NCI-H146 treated with DMSO at 0.1 percent for 48 hours (cell line): Measurements from ENCODE around the gene FOXJ3.

Source experiments
- DNase-seq: peaks from one replicate; lab custom pipeline; 2025; ENCODE audit not compliant: unreplicated experiment; lab: John Stamatoyannopoulos, UW

Gene FOXJ3

DNA sequence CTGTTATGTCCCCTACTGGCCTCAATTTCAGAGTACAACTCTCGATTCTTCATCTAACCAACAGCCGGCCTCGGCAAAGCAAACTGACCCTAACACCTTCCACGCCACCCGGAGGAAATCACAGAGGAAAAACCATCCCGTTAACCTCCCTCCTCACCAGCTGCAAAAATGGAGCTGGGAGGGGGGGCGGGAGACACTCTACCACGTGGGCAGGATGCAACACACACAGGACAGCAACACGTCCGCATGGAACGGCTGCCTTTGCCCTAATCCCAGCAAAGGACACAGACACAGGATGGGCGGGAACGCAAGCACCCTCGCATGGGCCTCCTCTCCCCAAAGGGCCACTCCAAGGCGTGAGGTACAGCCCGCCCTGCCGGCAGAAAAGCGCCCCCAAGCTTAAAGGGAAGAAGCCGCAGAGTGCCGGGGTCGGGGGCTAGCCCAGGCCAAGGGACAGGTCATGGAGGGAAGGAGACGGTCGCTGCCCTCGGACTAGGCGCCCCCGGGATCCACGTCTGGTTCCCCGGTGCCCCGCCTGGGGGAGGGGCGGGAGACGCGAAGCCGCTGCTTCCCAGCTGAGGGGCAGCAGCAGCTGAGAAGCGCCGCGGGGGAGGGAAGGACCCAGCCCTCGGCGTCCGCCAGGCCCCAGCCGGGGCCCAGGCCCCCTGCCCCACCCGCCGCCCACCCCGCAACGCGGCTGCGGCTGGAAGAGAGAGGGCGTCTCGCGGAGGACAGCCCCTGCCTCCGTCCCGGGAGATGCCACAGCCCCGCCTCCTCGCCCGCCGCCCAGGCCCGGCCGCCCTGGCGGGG, 590 bp downstream of the FOXJ3 start:
- peak; percentile 12 for DNase-seq

DNA sequence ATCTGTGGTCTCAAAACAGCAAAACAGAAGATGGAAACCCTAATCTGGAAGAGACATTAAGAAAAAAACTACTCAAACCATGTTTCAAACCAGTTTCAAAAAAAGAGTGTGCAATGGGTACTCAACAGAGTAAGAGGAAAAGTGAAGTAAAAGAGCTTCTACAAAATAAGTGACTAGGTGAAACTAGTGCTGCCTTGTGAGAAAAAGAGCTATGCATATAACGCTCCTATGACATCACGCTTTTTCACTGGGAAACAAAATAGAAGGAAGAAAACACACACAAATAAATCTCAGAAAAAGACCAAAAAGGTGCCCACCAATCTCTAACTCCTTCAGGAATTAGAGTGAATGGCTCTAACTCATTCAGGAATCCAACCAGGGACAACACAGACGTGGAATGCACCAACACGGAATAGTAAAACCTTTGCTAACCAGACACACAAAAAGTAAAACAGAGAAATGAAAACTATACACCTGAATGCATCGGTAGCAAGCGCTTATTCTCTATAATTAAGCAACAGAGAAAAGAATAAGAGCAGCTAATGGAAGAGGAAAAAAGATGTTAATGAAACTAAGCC, 1.3 kb downstream of the FOXJ3 start:
- no peak for DNase-seq

DNA sequence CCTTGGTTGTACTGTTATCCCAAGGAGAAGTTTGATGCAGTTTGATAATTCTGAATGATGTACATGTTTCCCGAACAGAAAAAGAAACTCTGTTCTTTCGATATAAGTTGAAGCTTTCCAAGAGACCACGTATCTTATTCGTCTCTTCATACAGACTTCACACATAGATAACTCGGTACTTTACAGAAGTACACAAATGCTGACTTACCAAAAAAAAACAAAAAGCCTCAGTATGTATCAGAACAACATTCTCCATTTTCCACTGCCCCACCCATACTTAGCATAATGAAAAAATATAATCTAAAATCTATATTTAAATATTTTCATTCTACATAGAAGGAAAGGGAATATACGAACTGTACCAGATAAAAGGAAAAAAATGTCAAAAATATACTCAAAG, 2.2 kb downstream of the FOXJ3 start:
- DNase-seq, result no peak

DNA sequence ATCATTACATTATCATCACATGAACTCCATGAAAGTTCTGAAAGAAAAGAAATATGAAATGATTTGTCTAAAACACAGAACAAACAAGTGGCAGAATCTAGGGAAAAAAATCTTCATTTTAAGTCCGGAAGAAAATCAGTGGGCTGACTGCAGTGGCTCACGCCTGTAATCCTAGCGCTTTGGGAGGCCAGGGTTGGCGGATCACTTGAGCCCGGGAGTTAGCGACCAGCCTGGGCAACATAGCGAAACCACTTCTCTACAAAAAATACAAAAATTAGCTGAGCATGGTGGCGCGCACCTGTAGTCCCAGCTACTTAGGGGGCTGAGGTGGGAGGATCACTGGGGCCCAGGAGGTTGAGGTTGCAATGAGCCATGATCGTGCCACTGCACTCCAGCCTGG, 4.8 kb downstream of the FOXJ3 start:
- DNase-seq, result no peak

DNA sequence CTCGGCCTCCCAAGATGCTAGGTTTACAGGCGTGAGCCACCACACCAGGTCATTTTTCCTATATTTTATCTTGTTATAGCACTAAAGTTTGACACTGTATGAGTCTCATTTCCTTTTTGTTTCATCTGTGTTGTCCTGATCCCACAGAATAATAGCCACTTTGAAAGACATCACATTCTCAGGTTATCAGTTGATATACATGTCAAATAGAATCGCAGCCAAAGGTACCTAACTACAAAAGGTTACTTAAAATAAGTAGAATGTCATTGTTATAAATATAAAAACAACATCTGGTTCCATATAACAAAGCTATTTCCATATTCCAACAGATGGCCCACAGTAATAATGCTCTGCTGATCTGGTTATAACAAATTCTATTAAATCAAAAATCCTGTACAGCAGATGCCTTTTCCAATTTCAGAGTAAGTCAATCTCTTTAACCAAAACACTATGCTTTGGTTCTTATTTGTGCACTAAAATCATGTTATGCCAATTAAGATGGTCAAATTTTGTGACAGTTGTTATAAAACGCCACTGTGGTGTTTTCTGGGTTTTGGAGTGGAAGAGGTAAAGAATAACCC, 6.0 kb downstream of the FOXJ3 start:
- DNase-seq, result no peak

DNA sequence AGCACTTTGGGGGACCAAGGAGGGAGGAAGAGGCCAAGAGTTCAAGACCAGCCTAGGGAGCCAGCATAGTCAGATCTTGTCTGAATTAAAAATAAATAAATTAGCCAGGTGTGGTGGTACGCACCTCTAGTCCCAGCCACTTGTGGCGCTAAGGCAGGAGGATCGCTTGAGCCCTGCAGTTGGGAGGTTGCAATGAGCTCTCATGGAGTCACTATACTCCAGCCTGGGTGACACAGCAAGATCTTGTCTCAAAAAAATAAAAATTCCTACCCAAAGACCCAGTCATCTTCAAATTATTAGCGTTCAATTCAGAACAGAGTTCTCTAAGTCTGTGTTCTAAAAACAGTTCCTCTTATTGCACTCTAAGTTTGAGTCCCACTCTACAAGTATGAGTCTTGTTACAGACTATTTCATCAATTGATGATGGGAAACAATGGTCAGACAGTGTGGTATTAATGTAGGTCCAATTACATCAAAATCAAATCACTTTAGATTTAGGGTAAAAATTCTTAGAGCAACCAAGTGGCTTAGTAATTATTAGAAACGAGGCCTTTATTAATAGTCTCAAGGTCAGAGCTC, 6.9 kb downstream of the FOXJ3 start:
- DNase-seq, result no peak

DNA sequence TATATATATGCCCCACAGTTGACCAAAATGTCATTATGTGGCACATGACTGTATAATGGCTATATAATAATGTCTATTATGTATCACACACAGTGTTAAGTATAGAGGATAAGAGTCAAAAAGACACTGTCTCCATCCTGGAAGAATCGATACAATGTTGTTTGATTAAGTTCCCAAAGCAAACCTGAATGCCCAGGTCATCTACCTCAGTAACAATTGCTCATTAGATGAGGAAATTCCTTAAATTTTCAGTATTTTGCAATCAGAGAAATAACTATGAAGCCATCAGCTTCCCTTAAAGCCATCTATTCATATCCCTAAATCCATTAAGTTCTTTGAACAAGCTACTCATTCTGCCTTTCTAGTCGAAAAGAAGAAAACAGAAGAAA, 10.0 kb downstream of the FOXJ3 start:
- DNase-seq, result no peak

DNA sequence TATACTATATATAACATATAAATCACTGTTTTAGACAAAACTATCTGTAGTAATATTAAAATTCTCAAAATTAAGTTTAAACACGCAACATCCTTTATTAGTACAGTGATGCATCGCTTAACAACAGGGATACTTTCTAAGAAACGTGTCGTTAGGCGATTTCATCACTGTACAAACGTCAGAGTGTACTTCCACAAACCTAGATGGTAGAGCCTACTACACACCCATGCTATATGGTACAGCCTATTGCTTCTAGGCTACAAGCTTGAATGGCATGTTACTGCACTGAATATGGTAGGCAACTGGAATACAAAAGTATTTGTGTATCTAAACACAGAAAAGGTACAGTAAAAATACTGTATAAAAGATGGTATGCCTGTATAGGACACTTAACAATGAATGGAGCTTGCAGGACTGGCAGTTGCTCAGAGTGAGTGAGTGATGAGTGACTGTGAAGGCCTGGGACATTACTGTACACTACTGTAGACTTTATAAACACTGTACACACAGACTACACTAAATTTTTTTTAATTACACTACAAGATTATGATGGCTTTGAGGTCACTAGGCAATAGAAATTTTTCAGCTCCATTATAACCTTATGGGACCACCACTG, 10.5 kb downstream of the FOXJ3 start:
- DNase-seq, result no peak

DNA sequence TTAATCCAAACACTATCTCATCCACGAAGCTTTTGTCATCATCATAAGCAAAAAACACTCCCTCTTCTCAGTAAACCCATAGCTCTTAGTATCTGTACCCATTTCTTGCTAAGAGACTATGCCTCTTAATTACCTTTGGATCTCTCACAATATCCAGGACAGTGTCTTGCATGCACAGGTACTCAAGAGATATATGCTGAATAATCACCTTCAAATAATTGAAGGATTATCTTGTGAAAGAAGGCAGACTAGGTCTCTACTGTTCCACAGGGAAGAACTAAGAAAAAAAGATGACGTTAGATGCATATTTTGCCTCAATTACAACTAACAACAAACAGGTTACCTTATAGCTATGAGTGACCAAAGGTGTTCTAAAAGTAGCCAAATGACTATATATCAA, 11.5 kb downstream of the FOXJ3 start:
- no peak for DNase-seq

DNA sequence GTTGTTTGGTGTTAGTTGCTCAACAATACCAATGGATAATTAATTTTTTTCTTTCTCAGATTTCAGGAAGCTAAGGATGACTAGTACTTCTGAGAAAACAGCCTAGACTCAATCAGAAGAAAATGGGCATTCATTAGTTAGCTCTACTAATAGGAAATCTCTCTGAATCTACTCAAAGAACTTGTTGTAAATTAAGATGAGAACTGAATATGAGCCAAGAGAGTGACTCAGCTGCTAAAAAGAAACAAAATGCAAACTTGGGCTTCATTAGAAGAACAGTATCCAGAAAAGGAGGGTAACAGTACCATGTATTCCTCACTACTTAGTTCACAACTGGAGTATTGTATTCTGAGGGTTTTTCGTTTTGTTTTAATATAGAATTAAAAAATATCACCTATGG, 12.5 kb downstream of the FOXJ3 start:
- no peak for DNase-seq

DNA sequence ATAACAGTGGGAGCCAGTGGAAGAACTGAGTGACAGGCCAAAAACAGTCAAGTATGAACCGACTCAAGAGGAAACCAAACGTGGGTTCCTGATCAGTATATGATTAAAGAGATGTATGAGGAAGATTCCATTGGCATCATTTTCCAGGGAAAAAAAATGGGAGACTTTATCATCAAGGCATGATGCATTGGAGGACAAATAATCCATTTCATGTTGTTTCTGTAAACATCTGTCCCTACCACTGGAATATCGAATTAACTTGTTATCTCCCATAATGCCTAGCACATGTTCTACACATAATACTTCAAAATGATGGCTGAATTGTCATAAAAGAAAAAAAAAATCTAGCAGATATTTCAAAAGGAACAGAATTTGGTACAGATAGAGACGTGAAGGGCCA, 13.3 kb downstream of the FOXJ3 start:
- DNase-seq, result no peak

DNA sequence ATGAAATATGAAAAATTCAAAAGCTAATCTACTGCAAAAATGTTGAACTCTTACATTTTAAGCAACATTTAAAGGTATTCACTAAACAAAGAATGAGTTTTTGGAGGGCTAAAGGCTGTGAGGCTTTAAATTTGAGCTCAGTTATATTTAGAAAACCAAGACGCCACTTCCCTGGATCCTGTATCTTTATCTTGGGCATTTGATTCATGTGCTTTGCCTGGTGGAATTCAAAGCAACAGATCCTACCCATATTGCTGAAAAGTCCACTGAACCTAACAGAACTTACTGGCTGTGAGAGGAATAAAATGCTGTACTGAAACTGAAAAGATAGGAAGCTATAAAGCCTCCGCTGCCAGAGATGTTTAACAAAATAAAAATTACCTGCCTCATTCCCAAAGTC, 14.3 kb downstream of the FOXJ3 start:
- DNase-seq, result no peak

DNA sequence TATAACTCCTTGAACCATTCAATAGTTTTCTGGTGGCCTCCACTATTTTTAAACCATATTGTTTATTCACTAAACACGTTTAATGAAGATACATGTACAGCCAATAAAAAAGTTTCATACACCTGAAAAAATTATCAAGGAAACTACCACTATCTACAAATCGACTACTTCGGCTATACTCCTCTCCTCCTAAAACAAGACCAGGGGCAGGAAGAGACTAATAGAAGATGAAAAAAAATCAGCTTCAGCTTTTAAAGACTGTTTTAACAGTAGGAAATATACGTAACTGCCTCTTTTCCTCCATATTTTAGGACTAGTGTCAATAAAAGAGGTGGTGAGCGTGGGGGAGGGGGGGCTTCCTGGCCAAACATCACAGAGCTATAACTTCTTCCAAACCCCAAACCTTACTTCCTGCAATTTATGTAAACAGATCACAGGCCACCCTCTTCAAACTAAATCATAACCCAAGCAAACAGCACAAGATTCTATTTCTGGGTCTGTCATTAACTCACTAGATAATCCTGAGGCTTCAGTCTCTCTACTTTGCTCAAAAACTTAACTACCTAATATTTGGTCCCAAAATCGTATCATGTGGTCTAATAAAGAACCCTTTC, 15.1 kb downstream of the FOXJ3 start:
- DNase-seq, result no peak

DNA sequence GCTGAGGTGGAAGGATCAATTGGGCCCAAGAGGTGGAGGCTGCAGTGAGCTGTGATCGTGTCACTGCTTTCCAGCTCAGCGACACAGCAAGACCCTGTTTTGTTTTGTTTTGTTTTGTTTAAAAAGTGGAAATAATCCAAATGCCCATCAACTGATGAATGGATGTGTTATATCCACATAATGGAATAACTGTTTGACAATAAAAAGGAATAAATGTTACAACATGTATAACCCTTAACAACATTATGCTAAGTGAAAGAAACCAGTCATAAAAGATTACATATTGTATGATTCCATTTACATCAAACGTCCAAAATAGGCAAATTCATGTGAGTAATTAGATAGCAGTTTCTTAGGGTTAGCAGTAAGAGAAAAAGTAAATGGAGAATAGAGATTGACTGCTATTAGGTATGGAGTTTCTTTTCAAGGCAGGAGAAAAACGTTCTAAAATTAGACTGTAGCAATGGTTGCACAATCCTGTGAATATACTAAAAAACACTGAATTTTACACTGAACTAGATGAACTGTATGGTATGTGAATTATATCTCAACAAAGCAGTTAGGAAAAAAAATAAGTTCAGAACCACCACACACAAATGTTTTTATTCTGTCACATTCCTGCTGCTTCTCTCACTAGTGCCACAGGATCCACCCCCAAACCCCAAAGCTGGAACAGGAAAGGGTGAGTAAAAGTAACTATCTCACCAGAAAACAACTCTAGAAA, 15.7 kb downstream of the FOXJ3 start:
- DNase-seq, result no peak

DNA sequence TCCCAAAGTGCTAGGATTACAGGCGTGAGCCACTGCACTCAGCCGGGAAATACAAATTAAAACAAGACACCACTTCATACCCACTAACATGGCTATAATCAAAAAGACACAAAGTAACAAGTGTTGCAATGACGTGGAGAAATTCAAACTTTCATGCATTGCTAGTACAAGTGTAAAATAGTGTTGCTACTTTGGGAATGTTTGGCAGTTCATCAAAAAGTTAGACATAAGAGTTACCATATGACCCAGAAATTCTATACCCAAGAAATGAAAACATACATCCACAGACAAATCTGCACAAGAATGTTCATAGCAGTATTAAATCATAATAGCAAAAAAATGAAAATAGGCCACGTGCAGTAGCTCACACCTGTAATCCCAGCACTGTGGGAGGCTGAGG, 16.4 kb downstream of the FOXJ3 start:
- DNase-seq, result no peak

DNA sequence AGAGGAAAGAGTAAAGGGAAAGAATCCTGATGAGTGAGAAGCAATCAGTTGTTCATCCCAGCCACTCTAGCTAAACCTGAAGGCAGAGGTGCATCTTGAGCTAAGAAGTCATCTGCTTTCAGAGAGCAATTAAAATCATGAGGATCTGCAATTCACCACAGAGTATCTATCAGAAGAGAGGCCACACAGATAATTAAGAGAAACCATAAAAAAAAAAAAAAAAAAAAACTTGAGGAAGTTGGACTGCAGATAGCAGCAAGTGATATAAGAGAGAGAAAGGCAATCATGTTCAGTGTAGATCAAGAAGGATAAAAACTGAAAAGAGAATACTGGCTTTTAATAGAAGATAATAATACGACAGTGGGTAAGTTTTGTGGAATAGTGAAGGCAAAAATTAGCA, 17.7 kb downstream of the FOXJ3 start:
- DNase-seq, result no peak

DNA sequence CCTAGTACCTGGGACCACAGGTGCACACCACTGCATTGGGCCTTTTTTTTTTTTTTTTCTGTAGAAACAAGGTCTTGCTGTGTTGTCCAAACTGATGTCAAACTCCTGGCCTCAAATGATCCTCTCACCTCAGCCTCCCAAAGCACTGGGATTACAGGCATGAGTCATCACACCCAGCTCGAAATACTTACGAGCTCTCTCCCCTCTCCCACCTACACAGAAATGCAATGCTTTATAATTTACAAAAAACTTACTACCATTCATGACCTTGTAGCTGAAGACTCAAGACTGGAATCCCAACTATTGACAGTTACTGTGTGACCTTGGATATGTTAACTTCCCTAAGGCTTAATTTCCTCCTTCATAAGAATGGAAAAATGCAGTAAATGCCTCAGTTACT, 18.7 kb downstream of the FOXJ3 start:
- no peak for DNase-seq

DNA sequence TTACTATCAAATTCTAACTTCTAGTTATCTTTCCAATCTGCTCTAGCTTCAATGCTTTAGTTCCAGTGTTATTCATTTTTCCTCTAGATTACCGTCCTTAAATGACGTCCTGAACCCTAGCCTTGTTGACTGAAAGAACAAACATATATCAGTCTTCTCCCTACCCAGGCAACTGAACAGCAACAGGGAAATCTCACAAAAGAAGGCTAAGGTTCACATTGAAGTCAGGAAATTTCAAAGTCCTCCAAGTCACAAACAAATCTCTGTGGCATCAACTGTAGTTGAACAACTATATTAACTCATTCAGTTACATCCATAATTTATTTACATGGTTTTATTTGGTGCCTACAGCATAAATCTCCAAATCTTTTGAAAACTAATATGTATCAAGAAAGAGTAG, 19.5 kb downstream of the FOXJ3 start:
- no peak for DNase-seq

DNA sequence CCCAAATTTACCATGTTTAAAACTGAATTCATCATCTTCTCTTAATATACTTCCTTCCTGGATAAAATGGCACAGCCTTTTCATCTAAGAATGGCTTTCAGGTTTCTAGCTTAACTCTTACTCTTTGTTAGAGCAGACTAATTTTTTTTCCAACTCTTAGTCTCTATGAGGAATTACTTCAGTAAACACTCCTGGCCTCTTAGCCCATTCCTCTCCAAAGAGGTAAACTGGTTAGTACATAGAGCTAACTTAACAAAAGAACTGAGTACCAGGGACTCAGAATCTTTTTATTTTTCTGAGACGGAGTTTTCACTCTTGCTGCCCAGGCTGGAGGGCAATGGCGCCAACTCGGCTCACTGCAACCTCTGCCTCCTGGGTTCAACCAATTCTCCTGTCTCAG, 21.1 kb downstream of the FOXJ3 start:
- DNase-seq, result no peak

DNA sequence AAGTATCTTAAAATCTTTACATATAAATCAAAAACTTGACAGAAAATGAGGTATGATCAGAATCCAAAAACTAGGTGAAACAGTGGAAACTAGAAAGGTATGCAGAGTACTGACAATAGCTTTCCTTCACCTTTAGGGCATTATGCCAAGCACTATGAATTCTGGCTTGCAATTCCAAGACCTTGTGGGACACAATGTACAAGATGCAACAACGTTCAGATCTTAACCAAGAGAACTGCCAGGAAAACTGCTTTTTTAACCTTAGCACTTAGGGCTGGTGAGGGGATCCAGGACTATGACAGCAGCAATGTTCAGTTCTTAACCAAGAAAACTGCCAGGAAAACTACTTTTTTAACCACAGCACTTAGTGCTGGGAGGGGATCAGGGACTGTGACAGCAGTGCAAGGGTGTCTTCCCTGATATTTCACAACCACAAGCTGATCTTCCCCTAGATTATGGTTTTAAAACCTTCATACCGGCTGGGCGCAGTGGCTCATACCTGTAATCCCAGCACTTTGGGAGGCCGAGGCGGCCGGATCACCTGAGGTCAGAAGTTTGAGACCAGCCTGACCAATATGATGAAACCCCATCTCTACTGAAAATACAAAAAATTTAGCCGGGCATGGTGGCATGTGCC, 22.3 kb downstream of the FOXJ3 start:
- DNase-seq, result no peak
